ENCODE data around the gene G6PC2.
"Not testable (repeated sequence)": the region's sequence is repeated elsewhere in the genome, so short reads cannot be mapped to it uniquely, and the experiment has no call there.

The G6PC2 gene

DNA sequence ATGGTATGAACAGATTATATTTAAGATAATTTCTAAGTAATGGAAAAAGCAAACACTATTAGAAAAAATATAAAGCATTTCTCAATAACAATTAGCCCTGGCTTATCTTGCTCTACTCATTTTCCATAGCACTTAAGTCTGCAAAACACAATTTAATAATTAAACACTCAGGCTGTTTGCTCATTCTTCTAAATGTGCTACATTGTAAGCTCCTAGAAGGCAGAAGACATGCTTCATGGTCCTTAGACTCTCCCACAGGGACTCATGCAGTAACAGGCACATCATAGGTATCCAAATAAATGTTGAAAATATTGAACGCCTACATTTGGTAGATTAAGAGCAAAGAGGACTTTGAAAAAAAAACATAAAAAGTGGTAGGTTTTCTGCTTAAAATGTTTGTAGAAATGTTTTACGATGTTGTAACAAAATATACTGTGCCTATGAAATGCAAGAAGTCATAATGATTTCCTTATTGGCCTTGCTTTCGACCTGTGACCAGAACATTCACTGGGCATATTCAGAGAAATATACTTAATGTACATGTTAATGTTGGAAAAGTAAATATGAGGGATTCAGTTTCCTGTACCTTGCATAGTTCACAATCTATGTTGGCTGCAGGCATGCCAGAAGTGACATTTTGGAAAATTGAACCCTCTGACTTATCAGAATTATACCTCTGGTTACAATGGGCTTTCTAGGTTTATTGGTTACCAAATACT lies 27.2 kb downstream of the G6PC2 start:
- Histone ChIP-seq H3K36me3 (ENCODE audit: control insufficient read depth, insufficient read depth, low read length) (no peaks in the 10 kb centered on the region), H3K9me3 (ENCODE audit: control insufficient read depth, insufficient read depth, low read depth, low read length) (no peaks in the 10 kb centered on the region), H3K27ac (ENCODE audit: low read depth, low read length) (no peak overlapping the region), H3K4me3 (ENCODE audit: low read depth, low read length) (no peak overlapping the region), H3K27me3 (ENCODE audit: control insufficient read depth, insufficient read depth, low read length) (no peaks in the 10 kb centered on the region), H3K4me1 (ENCODE audit: control insufficient read depth, insufficient read depth, low read length) (peaks cover 3% of the 10 kb centered on the region; the same call in 1 of the 2 replicates), H3K9ac (ENCODE audit: low read length) (no peak overlapping the region)

DNA sequence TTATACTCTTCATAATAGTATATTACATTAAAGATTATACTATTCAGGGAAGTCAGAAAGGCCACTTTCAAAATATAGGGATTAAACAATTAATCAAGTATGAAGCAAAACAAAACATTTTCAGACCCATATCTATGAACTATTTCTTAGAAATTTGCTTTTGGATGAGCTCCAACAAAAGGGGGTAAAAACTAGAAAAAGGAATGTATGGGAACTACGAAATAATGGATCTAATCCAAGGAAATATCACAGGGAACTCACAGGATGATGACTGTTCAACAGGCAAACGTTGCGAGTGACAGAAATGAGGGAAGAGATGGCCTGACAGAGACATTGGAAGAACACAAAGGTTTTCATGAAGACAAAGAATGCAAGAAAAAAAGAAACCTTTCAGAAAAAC lies 27.9 kb downstream of the G6PC2 start:
- Histone ChIP-seq H3K27me3 (ENCODE audit: control insufficient read depth, insufficient read depth, low read length) (no peaks in the 10 kb centered on the region), H3K4me3 (ENCODE audit: low read depth, low read length) (no peak overlapping the region), H3K4me1 (ENCODE audit: control insufficient read depth, insufficient read depth, low read length) (peaks cover 3% of the 10 kb centered on the region; the same call in 1 of the 2 replicates), H3K36me3 (ENCODE audit: control insufficient read depth, insufficient read depth, low read length) (no peaks in the 10 kb centered on the region), H3K27ac (ENCODE audit: low read depth, low read length) (no peak overlapping the region), H3K9me3 (ENCODE audit: control insufficient read depth, insufficient read depth, low read depth, low read length) (no peaks in the 10 kb centered on the region), H3K9ac (ENCODE audit: low read length) (no peak overlapping the region)

DNA sequence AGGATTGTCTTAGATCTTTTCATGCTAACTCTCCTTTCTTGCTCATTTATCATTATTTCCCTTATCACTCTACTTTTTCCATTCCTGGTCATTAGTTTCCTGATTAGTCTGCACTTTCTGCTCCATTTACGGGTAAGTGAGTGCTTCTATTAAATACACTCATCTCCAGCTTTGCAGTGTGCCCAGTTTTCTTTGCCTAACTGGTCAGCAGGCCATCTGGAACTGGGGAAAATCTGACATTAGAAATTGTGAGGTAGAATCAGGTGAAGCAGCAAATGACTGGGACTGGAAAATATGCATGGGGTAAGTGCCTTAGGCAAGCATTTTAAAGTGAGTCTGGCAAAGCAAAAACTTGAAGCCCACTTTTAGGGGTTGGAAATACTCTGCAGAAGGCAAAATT lies 29.2 kb downstream of the G6PC2 start:
- no peaks in the 10 kb centered on the region for H3K9me3 ChIP-seq (ENCODE audit: control insufficient read depth, insufficient read depth, low read depth, low read length)
- H3K27ac ChIP-seq (ENCODE audit: low read depth, low read length): no peak overlapping the region

DNA sequence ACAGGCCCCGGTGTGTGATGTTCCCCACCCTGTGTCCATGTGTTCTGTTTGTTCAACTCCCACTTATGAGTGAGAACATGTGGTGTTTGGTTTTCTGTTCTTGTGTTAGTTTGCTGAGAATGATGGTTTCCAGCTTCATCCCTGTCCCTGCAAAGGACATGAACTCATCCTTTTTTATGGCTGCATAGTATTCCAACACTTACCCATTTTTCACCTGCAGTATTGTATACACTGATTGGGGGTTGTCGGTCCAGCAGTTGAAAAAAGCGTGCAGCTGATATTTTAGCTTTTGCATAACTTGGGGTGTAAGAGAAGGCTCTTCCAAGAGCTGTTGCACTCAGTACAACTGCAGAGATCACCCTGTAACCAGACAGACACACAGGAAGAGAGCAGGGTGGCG lies 31.1 kb downstream of the G6PC2 start:
- not testable (repeated sequence) for H3K4me3 ChIP-seq (ENCODE audit: low read depth, low read length); H3K4me1 ChIP-seq (ENCODE audit: control insufficient read depth, insufficient read depth, low read length); H3K27me3 ChIP-seq (ENCODE audit: control insufficient read depth, insufficient read depth, low read length); H3K36me3 ChIP-seq (ENCODE audit: control insufficient read depth, insufficient read depth, low read length); H3K27ac ChIP-seq (ENCODE audit: low read depth, low read length); H3K9ac ChIP-seq (ENCODE audit: low read length); H3K9me3 ChIP-seq (ENCODE audit: control insufficient read depth, insufficient read depth, low read depth, low read length)

More for the DNA sequence above, 29.2 kb downstream of the G6PC2 start:
- H3K27me3 ChIP-seq (ENCODE audit: control insufficient read depth, insufficient read depth, low read length): no peaks in the 10 kb centered on the region
- H3K9ac ChIP-seq (ENCODE audit: low read length): no peak overlapping the region
- H3K36me3 ChIP-seq (ENCODE audit: control insufficient read depth, insufficient read depth, low read length): no peaks in the 10 kb centered on the region
- no peak overlapping the region for H3K4me3 ChIP-seq (ENCODE audit: low read depth, low read length)
- peaks cover 3% of the 10 kb centered on the region; the same call in 1 of the 2 replicates for H3K4me1 ChIP-seq (ENCODE audit: control insufficient read depth, insufficient read depth, low read length)

DNA sequence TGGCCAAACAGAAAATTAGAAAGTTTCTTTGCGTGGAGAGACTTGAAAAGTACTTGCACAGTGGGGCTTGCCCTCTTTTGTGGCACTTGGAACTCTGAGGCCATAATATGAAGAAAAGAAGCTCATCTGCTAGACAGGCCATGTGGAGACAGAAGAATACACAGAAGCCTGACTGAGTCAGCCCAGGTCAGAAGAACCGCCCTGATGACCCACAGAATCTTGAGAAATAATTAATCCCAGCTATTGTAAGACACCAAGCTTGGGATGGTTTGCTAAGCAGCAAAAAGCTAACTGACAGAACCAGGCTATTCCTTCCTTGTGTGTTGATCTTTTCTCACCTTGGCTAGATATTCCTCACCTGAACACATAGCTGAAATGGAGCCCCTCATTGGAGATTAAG lies 33.7 kb downstream of the G6PC2 start:
- no peak overlapping the region for H3K4me3 ChIP-seq (ENCODE audit: low read depth, low read length)
- peaks cover 3% of the 10 kb centered on the region; the same call in 1 of the 2 replicates for H3K4me1 ChIP-seq (ENCODE audit: control insufficient read depth, insufficient read depth, low read length)
- no peak overlapping the region for H3K27ac ChIP-seq (ENCODE audit: low read depth, low read length)
- no peak overlapping the region for H3K9ac ChIP-seq (ENCODE audit: low read length)
- no peaks in the 10 kb centered on the region for H3K36me3 ChIP-seq (ENCODE audit: control insufficient read depth, insufficient read depth, low read length)
- no peaks in the 10 kb centered on the region for H3K27me3 ChIP-seq (ENCODE audit: control insufficient read depth, insufficient read depth, low read length)
- H3K9me3 ChIP-seq (ENCODE audit: control insufficient read depth, insufficient read depth, low read depth, low read length): no peaks in the 10 kb centered on the region

DNA sequence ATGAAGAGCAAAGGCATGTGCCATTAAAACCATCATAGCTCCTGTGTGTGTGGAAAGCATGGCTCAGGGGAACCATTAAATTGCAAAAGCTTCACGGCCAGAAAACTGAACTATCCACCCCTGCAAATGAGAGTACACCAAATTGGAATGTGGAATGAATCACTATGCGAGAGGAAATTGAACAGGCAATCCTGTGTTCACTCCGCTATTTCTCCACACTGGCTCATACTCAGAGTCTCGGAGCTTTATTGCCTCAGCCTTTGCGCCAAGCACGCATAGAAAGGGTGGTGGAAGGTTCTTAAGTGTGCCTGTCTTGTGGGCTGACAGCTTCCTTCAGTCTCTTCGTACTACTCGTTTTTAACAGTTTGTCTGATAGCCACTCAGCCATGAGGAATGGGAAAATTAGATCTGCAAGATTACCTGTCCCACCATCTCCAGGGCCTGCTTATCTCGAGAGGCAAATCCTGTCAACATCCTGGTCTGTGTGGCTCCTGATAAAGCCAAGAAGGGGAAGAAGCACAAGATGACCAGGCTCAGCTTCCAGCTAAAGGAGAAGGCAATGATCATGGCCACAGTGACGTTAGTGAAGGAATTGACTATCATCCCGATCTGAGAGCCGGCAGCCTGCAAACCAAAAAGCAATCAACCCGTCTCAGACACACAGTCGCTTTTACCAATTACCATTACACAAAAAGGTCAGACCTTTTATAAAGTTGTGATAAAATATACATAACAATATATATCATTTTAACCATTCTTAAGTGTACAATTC lies 34.9 kb downstream of the G6PC2 start:
- H3K9me3 ChIP-seq (ENCODE audit: control insufficient read depth, insufficient read depth, low read depth, low read length): no peaks in the 10 kb centered on the region
- no peaks in the 10 kb centered on the region for H3K27me3 ChIP-seq (ENCODE audit: control insufficient read depth, insufficient read depth, low read length)
- no peak overlapping the region for H3K9ac ChIP-seq (ENCODE audit: low read length)
- no peak overlapping the region for H3K27ac ChIP-seq (ENCODE audit: low read depth, low read length)
- no peaks in the 10 kb centered on the region for H3K36me3 ChIP-seq (ENCODE audit: control insufficient read depth, insufficient read depth, low read length)
- H3K4me3 ChIP-seq (ENCODE audit: low read depth, low read length): no peak overlapping the region
- H3K4me1 ChIP-seq (ENCODE audit: control insufficient read depth, insufficient read depth, low read length): no peaks in the 10 kb centered on the region; the same call in 1 of the 2 replicates

DNA sequence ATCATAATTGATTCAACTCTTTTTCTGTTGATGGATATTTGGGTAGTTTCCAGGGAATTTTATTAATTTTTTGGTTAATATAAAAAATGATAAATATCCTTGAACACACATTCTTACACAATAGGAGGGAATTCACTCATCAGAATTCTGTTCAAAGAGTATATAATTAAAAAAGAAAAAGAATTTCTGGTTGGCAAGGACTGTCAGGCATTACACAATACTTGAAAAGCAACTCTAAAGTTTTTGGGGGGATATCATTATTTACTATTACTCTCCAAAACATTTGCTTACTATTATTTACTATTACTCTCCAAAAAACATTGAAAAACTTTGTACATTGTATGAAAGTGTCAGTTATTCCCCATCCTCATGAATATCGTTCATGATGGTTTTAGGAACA lies 38.0 kb downstream of the G6PC2 start:
- H3K27me3 ChIP-seq (ENCODE audit: control insufficient read depth, insufficient read depth, low read length): no peaks in the 10 kb centered on the region
- H3K9me3 ChIP-seq (ENCODE audit: control insufficient read depth, insufficient read depth, low read depth, low read length): no peaks in the 10 kb centered on the region
- H3K4me1 ChIP-seq (ENCODE audit: control insufficient read depth, insufficient read depth, low read length): no peaks in the 10 kb centered on the region; the same call in 1 of the 2 replicates
- H3K9ac ChIP-seq (ENCODE audit: low read length): no peak overlapping the region
- H3K4me3 ChIP-seq (ENCODE audit: low read depth, low read length): no peak overlapping the region
- no peak overlapping the region for H3K27ac ChIP-seq (ENCODE audit: low read depth, low read length)
- no peaks in the 10 kb centered on the region for H3K36me3 ChIP-seq (ENCODE audit: control insufficient read depth, insufficient read depth, low read length)

DNA sequence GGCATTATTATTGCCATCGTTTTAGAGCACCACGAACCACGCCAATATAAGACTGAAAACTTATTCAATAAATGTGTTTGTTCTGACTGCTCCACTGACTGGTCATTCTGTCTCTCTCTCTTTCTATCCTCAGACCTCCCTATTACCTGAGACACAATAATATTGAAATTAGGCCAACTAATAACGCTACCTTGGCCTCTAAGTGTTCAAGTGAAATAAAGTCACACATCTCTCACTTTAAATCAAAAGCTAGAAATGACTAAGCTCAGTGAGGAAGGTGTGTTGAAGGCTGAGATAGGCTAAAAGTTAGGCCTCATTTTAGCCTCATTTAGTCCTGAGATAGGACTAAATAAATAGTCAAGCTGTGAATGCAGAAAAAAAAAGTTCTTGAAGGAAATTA lies 38.8 kb downstream of the G6PC2 start:
- no peak overlapping the region for H3K27ac ChIP-seq (ENCODE audit: low read depth, low read length)
- no peak overlapping the region for H3K9ac ChIP-seq (ENCODE audit: low read length)
- no peaks in the 10 kb centered on the region for H3K36me3 ChIP-seq (ENCODE audit: control insufficient read depth, insufficient read depth, low read length)
- H3K4me1 ChIP-seq (ENCODE audit: control insufficient read depth, insufficient read depth, low read length): no peaks in the 10 kb centered on the region; the same call in 1 of the 2 replicates
- no peaks in the 10 kb centered on the region for H3K27me3 ChIP-seq (ENCODE audit: control insufficient read depth, insufficient read depth, low read length)
- no peaks in the 10 kb centered on the region for H3K9me3 ChIP-seq (ENCODE audit: control insufficient read depth, insufficient read depth, low read depth, low read length)
- no peak overlapping the region for H3K4me3 ChIP-seq (ENCODE audit: low read depth, low read length)

DNA sequence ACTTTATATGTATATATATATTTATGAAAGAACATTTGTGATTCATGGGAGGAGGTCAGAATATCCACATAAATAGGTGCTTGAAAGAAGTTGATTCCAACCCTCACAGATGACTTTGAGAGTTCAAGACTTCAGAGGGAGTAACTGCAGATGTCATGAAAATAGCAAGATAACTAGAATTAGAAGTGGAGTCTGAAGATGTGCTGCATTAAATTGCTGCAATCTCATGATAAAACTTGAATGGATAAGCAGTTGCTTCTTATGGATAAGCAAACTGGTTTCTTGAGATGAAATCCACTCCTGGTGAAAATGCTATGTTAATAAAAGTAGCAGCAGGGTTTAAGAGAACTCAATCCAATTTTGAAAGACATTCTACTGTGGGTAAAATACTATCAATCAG lies 40.2 kb downstream of the G6PC2 start:
- Histone ChIP-seq H3K4me1 (ENCODE audit: control insufficient read depth, insufficient read depth, low read length) (no peaks in the 10 kb centered on the region), H3K9me3 (ENCODE audit: control insufficient read depth, insufficient read depth, low read depth, low read length) (no peaks in the 10 kb centered on the region), H3K36me3 (ENCODE audit: control insufficient read depth, insufficient read depth, low read length) (no peaks in the 10 kb centered on the region), H3K27me3 (ENCODE audit: control insufficient read depth, insufficient read depth, low read length) (no peaks in the 10 kb centered on the region), H3K4me3 (ENCODE audit: low read depth, low read length) (no peak overlapping the region), H3K9ac (ENCODE audit: low read length) (no peak overlapping the region), H3K27ac (ENCODE audit: low read depth, low read length) (no peak overlapping the region)

DNA sequence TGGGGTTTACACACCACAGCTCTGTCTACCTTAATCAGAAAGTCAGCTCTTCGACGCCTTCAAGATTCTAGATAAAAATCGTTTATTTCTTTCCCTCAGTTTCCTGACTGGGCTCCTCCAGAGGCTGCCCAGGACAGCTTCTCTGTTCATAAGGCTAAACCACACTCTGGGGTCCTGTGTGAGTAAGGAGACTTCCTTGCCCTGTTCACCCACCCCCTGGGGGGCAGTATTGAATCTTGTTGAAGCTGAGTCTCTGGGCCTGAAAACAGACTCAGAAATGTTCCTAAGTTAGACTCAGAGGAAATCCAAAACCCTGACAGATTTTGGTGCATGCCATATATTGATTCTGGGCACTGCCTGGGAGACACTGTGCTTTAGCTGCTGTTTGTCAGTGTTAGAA lies 43.0 kb downstream of the G6PC2 start:
- H3K4me3 ChIP-seq (ENCODE audit: low read depth, low read length): no peak overlapping the region
- H3K36me3 ChIP-seq (ENCODE audit: control insufficient read depth, insufficient read depth, low read length): no peaks in the 10 kb centered on the region
- H3K27ac ChIP-seq (ENCODE audit: low read depth, low read length): no peak overlapping the region
- H3K27me3 ChIP-seq (ENCODE audit: control insufficient read depth, insufficient read depth, low read length): no peaks in the 10 kb centered on the region
- no peaks in the 10 kb centered on the region for H3K9me3 ChIP-seq (ENCODE audit: control insufficient read depth, insufficient read depth, low read depth, low read length)
- H3K9ac ChIP-seq (ENCODE audit: low read length): no peak overlapping the region
- no peaks in the 10 kb centered on the region for H3K4me1 ChIP-seq (ENCODE audit: control insufficient read depth, insufficient read depth, low read length)

DNA sequence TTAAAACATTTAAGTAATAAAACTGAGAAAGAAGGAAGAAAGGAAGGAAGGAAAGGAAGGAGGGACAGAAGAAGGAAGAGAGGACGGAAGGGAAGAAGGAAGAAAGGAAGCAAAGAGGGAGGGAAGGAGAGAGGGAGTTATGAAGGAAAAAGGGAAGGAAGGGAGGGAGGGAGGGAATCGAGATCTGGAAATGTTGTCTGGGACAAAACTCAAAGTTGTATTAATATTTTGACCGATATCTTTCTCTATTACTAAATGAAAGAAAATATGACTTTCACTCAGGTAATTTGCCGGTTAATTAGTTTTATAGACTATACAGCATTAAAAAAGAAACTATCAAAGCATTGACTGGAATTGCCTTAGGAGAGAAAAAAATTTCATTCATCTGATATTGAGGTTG lies 44.4 kb downstream of the G6PC2 start:
- H3K4me3 ChIP-seq (ENCODE audit: low read depth, low read length): no peak overlapping the region
- 0 out of 2 replicates have a peak, but pooled peaks cover 2% of the 10 kb centered on the region for H3K9me3 ChIP-seq (ENCODE audit: control insufficient read depth, insufficient read depth, low read depth, low read length)
- H3K9ac ChIP-seq (ENCODE audit: low read length): no peak overlapping the region
- no peaks in the 10 kb centered on the region for H3K36me3 ChIP-seq (ENCODE audit: control insufficient read depth, insufficient read depth, low read length)
- H3K4me1 ChIP-seq (ENCODE audit: control insufficient read depth, insufficient read depth, low read length): no peaks in the 10 kb centered on the region
- no peaks in the 10 kb centered on the region for H3K27me3 ChIP-seq (ENCODE audit: control insufficient read depth, insufficient read depth, low read length)
- no peak overlapping the region for H3K27ac ChIP-seq (ENCODE audit: low read depth, low read length)
